ENCODE measurements around the gene VSTM2B. TPM values are rescaled to one million over a fixed set of nuclear protein-coding genes. Genes with fewer than 3 reads are reported as not detected.

VSTM2B gene
- total RNA-seq, 2 donors from 2014 or later = not detected

DNA sequence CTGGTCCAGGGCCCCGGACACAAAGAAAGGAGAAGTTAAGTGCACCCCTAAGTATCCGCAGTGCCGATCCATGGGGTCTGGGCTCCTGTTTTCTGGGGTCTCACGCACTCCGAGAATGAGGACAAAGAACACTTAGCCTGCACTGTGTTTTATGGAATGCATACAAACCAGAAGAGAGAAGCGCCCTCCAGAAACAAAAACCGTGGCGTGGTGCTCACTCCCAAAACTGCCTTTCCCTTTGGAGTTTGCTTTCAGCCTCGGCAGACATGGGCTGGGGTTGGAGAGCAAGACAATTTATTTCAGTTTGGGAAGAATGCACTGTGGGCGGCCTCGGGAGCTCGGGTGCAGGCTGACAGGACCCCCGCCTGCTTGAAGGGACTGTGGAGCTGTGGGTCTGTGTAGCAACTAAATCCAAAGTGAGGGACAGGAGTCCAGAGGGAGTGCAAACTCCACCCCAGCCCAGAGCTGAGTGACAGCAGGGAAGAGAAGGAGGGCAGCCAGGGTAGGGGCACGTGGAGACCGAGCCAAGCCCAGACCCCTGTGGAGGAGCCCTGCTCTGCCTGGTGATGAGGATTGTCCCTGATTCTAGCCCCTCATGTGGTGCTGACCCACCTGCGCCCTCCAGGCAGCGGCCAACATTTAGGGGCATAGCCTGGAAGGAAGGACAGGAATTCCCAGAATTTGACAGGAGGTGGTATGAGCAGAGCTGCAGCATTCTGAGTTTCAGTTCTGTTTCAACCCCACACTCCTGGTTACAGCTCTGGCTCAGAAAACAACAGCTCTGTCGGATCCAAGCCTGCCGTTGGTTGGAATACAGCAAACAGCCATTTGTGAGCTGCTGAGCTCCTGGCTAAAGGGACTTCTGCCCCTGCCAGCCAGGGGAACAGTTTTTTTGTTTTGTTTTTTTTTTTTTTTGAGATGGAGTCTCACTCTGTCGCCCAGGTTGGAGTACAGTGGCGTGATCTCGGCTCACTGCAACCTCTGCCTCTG is 42.5 kb downstream of the VSTM2B start:
- no peaks in the 10 kb centered on the region for H3K9me3 ChIP-seq (ENCODE audit: control insufficient read depth, low read length, poor library complexity, severe bottlenecking)
- H3K27me3 Mint-ChIP-seq = peaks cover 71% of the 10 kb centered on the region
- H3K27ac Mint-ChIP-seq = peak overlapping the region; percentile 21
- ATAC-seq (no peak), DNase-seq (no peak)
- peaks cover 4% of the 10 kb centered on the region for H3K36me3 Mint-ChIP-seq (ENCODE audit: low read depth)
- no peaks in the 10 kb centered on the region for H3K4me1 Mint-ChIP-seq
- no peak overlapping the region for H3K4me3 Mint-ChIP-seq

DNA sequence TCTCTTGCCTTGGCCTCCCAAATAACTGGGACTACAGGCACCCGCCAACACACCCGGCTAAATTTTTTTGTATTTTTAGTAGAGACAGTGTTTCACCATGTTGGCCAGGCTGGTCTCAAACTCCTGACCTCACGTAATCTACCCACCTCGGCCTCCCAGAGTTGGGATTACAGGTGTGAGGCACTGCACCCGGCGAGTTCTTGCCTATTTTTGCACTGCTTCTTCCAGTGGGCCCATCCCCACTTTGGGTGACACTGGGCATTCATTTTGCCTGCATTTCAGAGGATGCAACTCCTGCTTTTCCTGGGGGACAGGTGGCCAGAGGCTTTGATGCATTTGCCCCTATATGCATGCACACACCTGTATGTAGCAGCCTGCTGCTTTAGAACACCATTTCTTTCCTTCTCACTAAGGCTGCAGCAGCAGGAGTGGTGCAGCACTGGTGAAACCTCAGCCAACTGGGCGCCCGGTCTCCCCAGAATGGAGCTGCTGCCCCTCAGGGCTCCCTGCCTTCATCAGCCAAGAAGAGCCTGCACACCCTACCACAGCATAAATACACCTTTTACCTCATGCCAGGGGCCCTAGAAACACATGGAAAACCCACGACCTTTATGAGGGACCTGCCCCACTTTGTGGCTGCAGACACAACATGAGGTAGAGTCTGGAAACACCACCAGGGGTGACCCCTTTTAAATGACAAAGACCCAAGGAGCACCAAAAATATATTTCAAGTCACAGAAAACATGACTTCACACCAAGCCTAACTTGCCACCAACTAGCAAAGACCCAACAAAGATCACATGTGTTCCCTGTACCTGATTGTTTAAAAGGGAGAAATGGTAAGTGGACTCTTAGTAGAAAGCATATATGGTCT is 43.5 kb downstream of the VSTM2B start:
- Mint-ChIP-seq H3K27ac (no peak overlapping the region), H3K4me1 (no peaks in the 10 kb centered on the region), H3K36me3 (ENCODE audit: low read depth) (peaks cover 4% of the 10 kb centered on the region), H3K27me3 (peaks cover 73% of the 10 kb centered on the region), H3K4me3 (no peak overlapping the region)
- no peaks in the 10 kb centered on the region for H3K9me3 ChIP-seq (ENCODE audit: control insufficient read depth, low read length, poor library complexity, severe bottlenecking)
- no peak for DNase-seq
- ATAC-seq = no peak

- Mint-ChIP-seq H3K36me3 (ENCODE audit: low read depth) (peaks cover 4% of the 10 kb centered on the region), H3K27me3 (peaks cover 78% of the 10 kb centered on the region), H3K4me3 (no peak overlapping the region), H3K27ac (no peak overlapping the region), H3K4me1 (peaks cover 4% of the 10 kb centered on the region)
- no peaks in the 10 kb centered on the region for H3K9me3 ChIP-seq (ENCODE audit: control insufficient read depth, low read length, poor library complexity, severe bottlenecking)
- ATAC-seq (no peak), DNase-seq (no peak)
Observed at GRCh38 chr19:29571181-29571580, 45.4 kb downstream of the VSTM2B start.

GRCh38 chr19:29573486-29573885 is 47.7 kb downstream of the VSTM2B start:
- DNase-seq = no peak
- Mint-ChIP-seq H3K27ac (no peak overlapping the region), H3K36me3 (ENCODE audit: low read depth) (peaks cover 7% of the 10 kb centered on the region), H3K4me1 (peaks cover 8% of the 10 kb centered on the region), H3K4me3 (no peak overlapping the region), H3K27me3 (peaks cover 90% of the 10 kb centered on the region)
- no peak for ATAC-seq
- no peaks in the 10 kb centered on the region for H3K9me3 ChIP-seq (ENCODE audit: control insufficient read depth, low read length, poor library complexity, severe bottlenecking)

DNA sequence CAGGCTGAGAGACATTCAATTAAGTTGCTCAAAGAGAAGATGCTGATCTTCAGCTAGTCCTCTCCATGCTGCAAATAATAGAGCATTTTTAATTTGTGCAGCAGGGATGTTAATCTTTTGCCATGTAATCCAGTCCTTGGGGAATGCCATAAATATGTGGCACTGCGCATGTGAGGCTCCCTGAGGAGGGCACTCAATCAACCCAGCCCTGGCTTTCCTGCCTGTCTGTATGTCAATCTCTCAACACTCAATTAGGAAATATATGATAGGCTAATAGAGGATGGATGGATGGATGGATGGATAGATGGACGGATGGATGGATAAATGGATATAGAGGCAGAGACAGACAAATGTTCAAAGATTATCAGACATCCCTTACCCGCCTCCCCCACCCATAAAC is 48.7 kb downstream of the VSTM2B start:
- no peak for ATAC-seq
- no peak overlapping the region for H3K27ac Mint-ChIP-seq

DNA sequence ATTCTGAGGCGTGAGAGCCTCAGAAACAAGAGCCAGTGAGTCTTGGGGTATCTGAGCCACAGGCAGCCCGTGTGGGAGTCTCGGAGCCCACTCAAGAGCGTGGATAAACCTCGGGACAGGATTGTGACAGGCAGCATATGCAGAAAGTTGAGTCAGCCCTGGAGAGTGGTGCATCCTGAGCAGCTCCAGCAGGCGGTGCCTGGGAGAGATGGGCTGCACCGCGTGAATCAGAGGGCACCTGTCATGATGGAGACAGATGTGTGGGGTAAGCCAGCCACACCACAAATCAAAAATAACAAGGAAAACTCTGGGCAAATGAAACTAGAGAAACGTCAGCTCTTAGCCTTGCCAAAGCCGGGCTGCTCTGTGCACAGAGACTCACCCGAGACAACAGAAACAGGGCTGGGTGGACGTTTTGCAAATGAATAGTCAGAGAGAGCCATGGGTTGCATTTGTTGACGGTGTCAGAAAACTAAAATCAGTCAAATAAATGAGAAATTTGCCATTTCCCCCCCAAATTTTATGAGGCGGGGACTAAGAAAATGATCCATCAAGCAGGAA is 50.3 kb downstream of the VSTM2B start:
- DNase-seq (no peak), ATAC-seq (no peak)
- Mint-ChIP-seq H3K27me3 (peaks cover 94% of the 10 kb centered on the region), H3K4me3 (no peak overlapping the region), H3K4me1 (peaks cover 8% of the 10 kb centered on the region), H3K36me3 (ENCODE audit: low read depth) (peaks cover 9% of the 10 kb centered on the region), H3K27ac (no peak overlapping the region)
- no peaks in the 10 kb centered on the region for H3K9me3 ChIP-seq (ENCODE audit: control insufficient read depth, low read length, poor library complexity, severe bottlenecking)

More for the DNA sequence above, 48.7 kb downstream of the VSTM2B start:
- no peak overlapping the region for H3K4me3 Mint-ChIP-seq
- H3K27me3 Mint-ChIP-seq = peaks cover 95% of the 10 kb centered on the region
- H3K9me3 ChIP-seq (ENCODE audit: control insufficient read depth, low read length, poor library complexity, severe bottlenecking) = no peaks in the 10 kb centered on the region
- peaks cover 7% of the 10 kb centered on the region for H3K36me3 Mint-ChIP-seq (ENCODE audit: low read depth)
- DNase-seq = no peak
- peaks cover 8% of the 10 kb centered on the region for H3K4me1 Mint-ChIP-seq

- DNase-seq (no peak), ATAC-seq (no peak)
- H3K27ac Mint-ChIP-seq = no peak overlapping the region
Observed at GRCh38 chr19:29576761-29577648, 51.2 kb downstream of the VSTM2B start.

DNA sequence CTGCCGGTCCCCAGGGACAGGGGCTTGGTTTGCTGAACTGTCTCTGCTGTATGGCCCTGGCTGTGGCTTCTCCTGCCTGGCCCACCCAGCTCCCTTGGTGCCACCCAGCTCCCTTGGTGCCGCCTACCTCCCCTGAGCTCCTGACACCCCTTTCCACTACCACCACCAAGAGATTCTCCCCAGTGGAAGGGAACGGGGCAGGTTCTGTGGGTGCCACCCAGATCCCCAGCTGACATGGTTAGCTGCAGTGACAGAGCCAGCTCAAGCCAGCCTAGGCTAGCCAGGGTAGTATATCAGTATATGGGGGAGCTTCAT is 51.8 kb downstream of the VSTM2B start:
- no peak overlapping the region for H3K27ac Mint-ChIP-seq
- no peak overlapping the region for H3K4me3 Mint-ChIP-seq
- no peaks in the 10 kb centered on the region for H3K9me3 ChIP-seq (ENCODE audit: control insufficient read depth, low read length, poor library complexity, severe bottlenecking)
- DNase-seq = no peak
- ATAC-seq = no peak
- peaks cover 8% of the 10 kb centered on the region for H3K36me3 Mint-ChIP-seq (ENCODE audit: low read depth)
- peaks cover 79% of the 10 kb centered on the region for H3K27me3 Mint-ChIP-seq
- peaks cover 8% of the 10 kb centered on the region for H3K4me1 Mint-ChIP-seq

More at GRCh38 chr19:29576761-29577648, 51.2 kb downstream of the VSTM2B start:
- H3K9me3 ChIP-seq (ENCODE audit: control insufficient read depth, low read length, poor library complexity, severe bottlenecking) = no peaks in the 10 kb centered on the region
- Mint-ChIP-seq H3K4me1 (peaks cover 8% of the 10 kb centered on the region), H3K27me3 (peaks cover 85% of the 10 kb centered on the region), H3K36me3 (ENCODE audit: low read depth) (peaks cover 11% of the 10 kb centered on the region), H3K4me3 (no peak overlapping the region)

DNA sequence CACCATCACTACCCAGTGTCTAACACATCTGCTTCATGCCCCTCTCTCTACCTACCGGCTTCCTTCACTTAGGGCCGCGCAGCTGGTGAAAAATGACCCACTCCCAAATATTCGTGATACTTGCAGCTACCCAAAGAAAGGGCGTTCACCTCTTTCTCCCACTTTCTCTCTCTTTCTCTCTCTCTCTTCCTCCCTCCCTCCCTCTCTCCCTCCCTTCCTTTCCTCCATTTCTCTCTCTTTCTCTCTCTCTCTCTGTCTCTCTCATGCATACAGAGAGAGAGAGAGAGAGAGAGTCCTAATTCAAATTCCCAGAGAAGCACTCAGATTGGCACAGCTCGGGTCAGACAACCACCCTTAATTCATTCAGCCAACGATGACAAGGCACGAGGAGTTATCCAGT is 52.6 kb downstream of the VSTM2B start:
- no peak for ATAC-seq
- Mint-ChIP-seq H3K4me1 (peaks cover 8% of the 10 kb centered on the region), H3K36me3 (ENCODE audit: low read depth) (peaks cover 8% of the 10 kb centered on the region), H3K27me3 (peaks cover 72% of the 10 kb centered on the region), H3K27ac (no peak overlapping the region), H3K4me3 (no peak overlapping the region)
- no peaks in the 10 kb centered on the region for H3K9me3 ChIP-seq (ENCODE audit: control insufficient read depth, low read length, poor library complexity, severe bottlenecking)
- no peak for DNase-seq

DNA sequence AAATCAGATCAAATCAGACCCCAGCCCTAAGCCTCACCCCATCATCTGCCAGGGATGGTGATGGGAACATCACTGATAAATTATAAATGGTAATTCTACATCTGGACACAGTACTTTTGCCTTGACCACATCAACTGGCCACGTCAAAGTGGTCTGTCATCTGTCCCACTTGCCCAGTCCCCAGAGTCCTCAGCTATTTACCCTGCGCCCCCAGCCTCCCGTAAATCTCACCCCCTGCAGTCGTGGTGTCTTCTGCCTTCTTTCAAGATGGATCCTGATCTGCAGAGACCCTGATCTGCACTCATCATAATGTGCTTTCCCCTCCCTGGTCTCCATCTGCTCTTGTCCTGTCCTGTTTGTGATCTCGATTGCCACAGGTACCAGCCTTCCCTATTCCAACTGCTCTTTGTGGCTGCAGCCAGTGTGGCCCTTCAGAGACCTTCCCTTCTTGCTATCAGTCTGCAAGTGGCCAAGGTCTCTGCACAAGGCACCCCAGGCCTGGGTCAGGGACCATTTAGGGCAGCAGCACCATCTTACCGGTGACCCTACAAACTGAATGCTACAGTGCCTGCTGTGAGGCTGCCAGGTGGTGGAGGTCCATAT is 53.6 kb downstream of the VSTM2B start:
- Mint-ChIP-seq H3K4me1 (peaks cover 8% of the 10 kb centered on the region), H3K27me3 (peaks cover 66% of the 10 kb centered on the region), H3K36me3 (ENCODE audit: low read depth) (peaks cover 8% of the 10 kb centered on the region), H3K4me3 (no peak overlapping the region), H3K27ac (no peak overlapping the region)
- no peaks in the 10 kb centered on the region for H3K9me3 ChIP-seq (ENCODE audit: control insufficient read depth, low read length, poor library complexity, severe bottlenecking)
- ATAC-seq (no peak), DNase-seq (no peak)

DNA sequence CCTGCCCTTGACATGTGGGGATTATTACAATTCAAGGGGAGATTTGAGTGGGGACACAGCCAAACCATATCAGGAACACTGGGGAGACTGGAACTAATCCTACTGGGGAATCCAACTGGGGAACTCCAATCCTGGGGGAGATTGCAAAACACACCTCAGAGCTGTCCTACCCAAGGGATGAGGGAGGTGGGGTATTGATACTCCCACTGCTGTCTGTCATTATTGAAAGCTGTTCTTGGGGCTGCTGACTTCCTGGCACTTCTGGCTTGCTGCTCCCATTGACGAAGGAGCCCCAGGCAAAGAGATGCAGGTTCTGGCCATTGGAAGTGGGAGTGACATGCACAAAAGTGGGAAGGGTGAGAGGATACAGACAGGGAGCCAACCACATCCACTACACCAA is 55.6 kb downstream of the VSTM2B start:
- H3K9me3 ChIP-seq (ENCODE audit: control insufficient read depth, low read length, poor library complexity, severe bottlenecking) = no peaks in the 10 kb centered on the region
- ATAC-seq (no peak), DNase-seq (no peak)
- H3K27me3 Mint-ChIP-seq = peaks cover 47% of the 10 kb centered on the region
- H3K36me3 Mint-ChIP-seq (ENCODE audit: low read depth) = peaks cover 8% of the 10 kb centered on the region
- no peak overlapping the region for H3K4me3 Mint-ChIP-seq
- no peak overlapping the region for H3K27ac Mint-ChIP-seq
- H3K4me1 Mint-ChIP-seq = peaks cover 4% of the 10 kb centered on the region

Measured in T-helper 17 cell (primary cell).